ENCODE results near the gene PASK.

DNA sequence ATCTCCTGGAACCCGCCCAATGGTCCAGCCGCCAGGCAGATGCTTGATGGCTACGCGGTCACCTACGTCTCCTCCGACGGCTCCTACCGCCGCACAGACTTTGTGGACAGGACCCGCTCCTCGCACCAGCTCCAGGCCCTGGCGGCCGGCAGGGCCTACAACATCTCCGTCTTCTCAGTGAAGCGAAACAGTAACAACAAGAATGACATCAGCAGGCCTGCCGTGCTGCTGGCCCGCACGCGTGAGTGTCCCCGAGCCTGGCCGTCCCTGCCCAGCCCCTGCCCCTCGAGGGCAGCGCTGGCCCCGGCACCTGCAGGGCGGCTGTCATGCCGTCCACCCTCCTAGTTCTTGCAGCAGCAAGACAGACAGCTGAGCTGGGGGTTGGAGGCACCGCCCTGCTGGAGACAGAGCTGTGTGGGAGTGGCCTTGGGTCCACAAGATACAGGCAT is 83.9 kb downstream of the PASK start:
- TF ChIP-seq EZH2phosphoT487 (IDR thresholded peaks at IDR 0.05; ENCODE audit: insufficient read depth, low read depth) (no peak), EZH2 (IDR thresholded peaks at IDR 0.05; ENCODE audit: insufficient read depth, poor library complexity, severe bottlenecking) (no peak)
